Cardiac muscle cell (in vitro differentiated cells and primary cell): Measurements from ENCODE around the gene CPEB1. TPM values are rescaled to one million over a fixed set of nuclear protein-coding genes. Genes with fewer than 3 reads are reported as not detected.
"Not testable (repeated sequence)": the region's sequence is repeated elsewhere in the genome, so short reads cannot be mapped to it uniquely, and the experiment has no call there.

Experiments used
- DNase-seq, 2 donors: peaks; one replicate each; pipeline versions ENCODE4 v3.0.0 to v3.0.0-alpha.2; 2010 to 2017; ENCODE audit warnings: low read depth in 1 of 2, low spot score in 1 of 2
- H3K27ac ChIP-seq: fragments of 200-600 bp; sonication (generic); 2 replicates; pipeline ENCODE4 v1.5.1; 2016
- H3K27me3 ChIP-seq: fragments of 200-600 bp; sonication (generic); 2 replicates; pipeline ENCODE4 v1.6.0; 2016; ENCODE audit warnings: control low read depth
- H3K36me3 ChIP-seq: fragments of 200-600 bp; sonication (generic); 2 replicates; pipeline ENCODE4 v1.5.1; 2016; ENCODE audit warnings: control low read depth
- H3K4me1 ChIP-seq: fragments of 200-600 bp; sonication (generic); 2 replicates; pipeline ENCODE4 v1.8.1; 2017; ENCODE audit warnings: low read depth, mild to moderate bottlenecking, mixed run types
- H3K4me3 ChIP-seq: fragments of 200-600 bp; sonication (generic); 2 replicates; pipeline ENCODE4 v1.5.1; 2016; ENCODE audit warnings: mild to moderate bottlenecking
- H3K9me3 ChIP-seq: fragments of 200-600 bp; sonication (generic); 2 replicates; pipeline ENCODE4 v1.5.1; 2017; ENCODE audit warnings: low read depth, mild to moderate bottlenecking, control low read depth
- polyA plus RNA-seq: library from polyadenylated mRNA; unstranded; fragments of >200 nt; fragmentation: Nextera tagmentation; extraction: Ambion mirVana; gene quantifications from 2 replicates; pipeline ENCODE4 v1.2.1, GENCODE V29; 2016
- total RNA-seq: library from RNA; depleted of rRNA; stranded (reverse); fragments of >200 nt; gene quantifications from 2 replicates; pipeline ENCODE4 v1.2.3, GENCODE V29; 2016

The CPEB1 gene
- total and polyA plus RNA-seq, 2 experiments from 2014 or later: 1.9 to 2.3 TPM

DNA sequence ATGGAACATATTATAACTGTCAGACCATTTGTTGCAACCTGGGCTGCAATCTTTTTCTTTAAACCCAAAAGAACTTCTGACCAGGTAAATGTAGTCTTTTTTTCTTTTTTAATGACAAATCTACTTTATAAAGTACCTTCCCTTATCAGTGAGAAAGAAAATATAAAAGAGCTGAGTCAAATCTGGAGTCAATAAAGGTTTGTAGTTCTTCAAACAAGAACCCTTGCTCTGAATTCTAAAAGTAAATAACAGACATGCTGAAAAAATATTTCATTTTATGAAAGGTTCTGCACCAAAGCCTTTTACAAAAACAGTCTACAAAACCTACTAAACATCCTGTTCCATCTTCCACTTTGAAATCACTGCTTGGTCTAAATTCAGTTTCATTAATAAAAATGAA, 149.2 kb downstream of the CPEB1 start:
- H3K9me3 ChIP-seq, DNase-seq, H3K36me3 ChIP-seq, H3K27me3 ChIP-seq, H3K4me3 ChIP-seq, H3K27ac ChIP-seq, H3K4me1 ChIP-seq: not testable (repeated sequence)

Other genes starting within 250 kb of the CPEB1 start
- gene GOLGA6L9, start 217.5 kb downstream of the CPEB1 start, total RNA-seq: 6.7 and 30.1 TPM in 2 replicates
- 7.3 and 12.0 TPM in 2 replicates for gene GOLGA6L9, start 217.5 kb downstream of the CPEB1 start, polyA plus RNA-seq
- gene RPS17, start 106.9 kb downstream of the CPEB1 start, total RNA-seq: 1,419 and 2,366 TPM in 2 replicates
- 596 and 663 TPM in 2 replicates for gene RPS17, start 106.9 kb downstream of the CPEB1 start, polyA plus RNA-seq
- 3.0 TPM in 2 replicates for gene AP3B2, start 62.5 kb upstream of the CPEB1 start, total RNA-seq
- gene AP3B2, start 62.5 kb upstream of the CPEB1 start, polyA plus RNA-seq: 1.4 and 4.8 TPM in 2 replicates
- gene FSD2, start 158.7 kb upstream of the CPEB1 start, total RNA-seq: 17.3 and 44.9 TPM in 2 replicates
- gene FSD2, start 158.7 kb upstream of the CPEB1 start, polyA plus RNA-seq: 14.9 and 45.6 TPM in 2 replicates
- 5.7 and 7.6 TPM in 2 replicates for gene WHAMM, start 162.3 kb upstream of the CPEB1 start, total RNA-seq
- gene WHAMM, start 162.3 kb upstream of the CPEB1 start, polyA plus RNA-seq: 3.6 and 5.1 TPM in 2 replicates